Activated gamma-delta T cell treated with anti-CD3 and anti-CD28 coated beads, Interleukin-2, amount 50 U/mL, for 16 hours (primary cell): ENCODE data around the gene PCDHA1.
"Not testable (repeated sequence)": the region's sequence is repeated elsewhere in the genome, so short reads cannot be mapped to it uniquely, and the experiment has no call there.

Source experiments
- DNase-seq: peaks from one replicate; pipeline ENCODE4 v3.0.0-alpha.2; 2020; ENCODE audit warnings: low read depth

The PCDHA1 gene

DNA sequence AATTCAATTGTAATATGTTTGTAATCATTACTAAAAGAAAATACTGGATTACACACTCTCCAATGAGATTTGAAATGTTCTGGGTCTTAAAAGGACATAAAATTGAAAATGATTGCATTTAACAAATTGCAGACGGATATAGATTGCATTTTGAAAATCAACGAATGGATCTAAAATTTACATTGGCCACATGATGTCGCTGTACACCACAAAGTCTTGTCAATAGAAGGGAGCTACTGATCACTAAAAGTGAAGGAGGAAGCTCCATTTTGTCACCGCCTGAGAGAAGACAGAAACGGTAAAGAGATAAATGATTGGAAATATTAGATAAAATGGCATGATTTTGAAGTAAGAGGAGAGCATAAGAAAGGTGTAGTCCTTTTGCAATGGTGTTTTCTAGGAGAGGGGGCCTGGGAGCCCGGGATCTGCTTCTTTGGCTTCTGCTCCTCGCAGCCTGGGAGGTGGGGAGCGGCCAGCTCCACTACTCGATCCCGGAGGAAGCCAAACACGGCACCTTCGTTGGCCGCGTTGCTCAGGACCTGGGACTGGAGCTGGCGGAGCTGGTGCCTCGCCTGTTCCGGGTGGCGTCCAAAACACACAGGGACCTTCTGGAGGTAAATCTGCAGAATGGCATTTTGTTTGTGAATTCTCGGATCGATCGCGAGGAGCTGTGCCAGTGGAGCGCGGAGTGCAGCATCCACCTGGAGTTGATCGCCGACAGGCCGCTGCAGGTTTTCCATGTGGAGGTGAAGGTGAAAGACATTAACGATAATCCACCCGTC, at the start of gene PCDHA1:
PCDHA1 (plus strand) TSS at position 236 of the 782 bp plus-strand sequence.
- no peak for DNase-seq

DNA sequence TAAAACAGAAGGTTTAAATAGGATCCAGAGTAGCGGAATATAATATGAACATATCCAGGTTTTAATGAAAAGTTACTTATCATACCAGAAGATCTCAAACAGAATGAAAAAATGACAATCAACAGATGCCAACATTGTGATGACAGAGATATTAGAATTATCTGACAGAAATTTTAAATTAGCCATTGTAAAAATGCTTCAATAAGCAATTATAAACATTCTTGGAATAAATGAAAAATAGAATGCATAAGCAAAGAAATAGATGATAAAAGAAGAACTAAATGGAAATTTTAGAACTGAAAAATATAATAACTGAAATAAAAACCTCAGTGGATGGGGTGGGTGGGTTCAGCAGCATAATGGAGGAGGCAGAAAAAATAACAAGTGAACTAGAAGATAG, 48.5 kb upstream of the PCDHA1 start:
- no peak for DNase-seq

- DNase-seq: no peak
Observed at GRCh38 chr5:140741967-140742366, 44.0 kb upstream of the PCDHA1 start.

- no peak for DNase-seq
Observed at GRCh38 chr5:140753561-140753960, 32.4 kb upstream of the PCDHA1 start.

DNA sequence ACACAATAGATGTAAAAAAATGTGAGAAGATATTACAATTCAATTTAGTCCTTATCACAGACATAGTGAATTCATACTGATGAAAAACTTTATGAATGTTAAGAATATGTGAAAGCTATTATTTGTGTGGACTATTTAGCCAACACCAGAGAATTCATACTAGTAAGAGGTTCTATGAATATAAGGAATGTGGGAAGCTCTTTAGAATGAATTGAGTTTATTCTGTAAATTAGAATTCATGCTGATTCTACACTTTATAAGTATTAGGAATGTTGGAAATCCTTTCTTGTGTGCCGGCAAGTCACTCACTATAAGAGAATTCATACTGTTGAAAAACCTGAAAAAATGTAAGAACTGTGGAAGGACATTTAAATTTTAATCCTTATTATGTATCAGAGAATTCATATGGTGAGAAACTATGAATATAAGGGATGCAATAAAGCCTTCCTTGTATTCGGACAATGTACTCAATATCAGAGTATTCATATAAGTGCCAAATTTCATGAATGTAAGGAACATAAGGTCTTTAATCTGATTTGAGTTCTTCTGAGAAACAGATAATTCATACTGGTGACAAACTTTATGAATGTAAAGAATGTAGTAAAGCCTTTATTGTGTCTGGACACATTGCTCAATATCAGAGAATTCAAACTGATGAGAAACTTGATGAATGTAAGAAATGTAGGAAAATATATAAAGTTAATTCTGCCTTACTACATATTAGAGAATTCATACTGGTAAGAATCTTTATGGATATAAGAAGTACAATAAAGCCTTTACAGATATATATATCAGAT, 21.6 kb upstream of the PCDHA1 start:
- DNase-seq: no peak

DNA sequence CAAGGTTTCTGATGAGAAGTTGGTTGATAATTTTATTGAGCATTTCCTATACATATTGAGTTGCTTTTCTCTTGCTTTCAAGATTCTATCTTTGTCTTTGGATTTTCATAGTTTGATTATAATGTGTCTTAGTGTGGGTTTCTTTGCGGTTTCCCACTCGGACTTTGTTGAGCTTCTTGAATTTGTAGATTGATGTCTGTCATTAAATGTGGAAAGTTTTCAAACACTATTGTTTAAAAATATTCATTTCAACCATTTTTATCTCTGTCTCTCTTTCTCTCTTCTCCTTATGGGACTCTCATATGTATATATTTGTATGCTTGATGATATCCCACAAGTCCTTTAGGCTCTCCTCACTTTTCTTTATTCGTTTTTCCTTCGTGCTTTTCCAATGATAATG, 18.5 kb upstream of the PCDHA1 start:
- no peak for DNase-seq

DNA sequence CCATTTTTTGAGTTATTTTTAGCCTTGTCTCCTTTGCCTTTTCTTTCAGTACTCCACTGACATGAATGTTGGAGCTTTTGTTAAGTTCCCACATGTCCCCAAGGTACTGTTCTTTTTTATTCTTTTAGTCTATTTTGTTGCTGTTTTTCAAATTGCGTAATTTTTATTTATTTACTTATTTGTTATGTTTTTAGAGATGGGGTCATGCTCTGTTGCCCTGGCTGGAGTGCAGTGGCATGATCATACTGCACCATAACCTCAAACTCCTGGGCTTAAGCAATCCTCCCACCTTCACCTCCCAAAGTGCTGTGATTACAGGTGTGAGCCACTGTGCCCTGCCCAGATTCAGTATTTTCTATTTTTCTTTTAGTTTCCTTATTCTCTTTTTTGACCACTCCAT, 5.4 kb upstream of the PCDHA1 start:
- no peak for DNase-seq

- DNase-seq: not testable (repeated sequence)
Observed at GRCh38 chr5:140787422-140787821, 1.5 kb downstream of the PCDHA1 start.

GRCh38 chr5:140787849-140788504, 2.0 kb downstream of the PCDHA1 start:
- not testable (repeated sequence) for DNase-seq

GRCh38 chr5:140791089-140791488, 5.1 kb downstream of the PCDHA1 start:
- DNase-seq: no peak

- DNase-seq: no peak
Observed at GRCh38 chr5:140794595-140795258, 8.8 kb downstream of the PCDHA1 start, which contains the start of gene PCDHA2. Gene PCDHA2, plus strand, starts transcription at chr5:140794852.

DNA sequence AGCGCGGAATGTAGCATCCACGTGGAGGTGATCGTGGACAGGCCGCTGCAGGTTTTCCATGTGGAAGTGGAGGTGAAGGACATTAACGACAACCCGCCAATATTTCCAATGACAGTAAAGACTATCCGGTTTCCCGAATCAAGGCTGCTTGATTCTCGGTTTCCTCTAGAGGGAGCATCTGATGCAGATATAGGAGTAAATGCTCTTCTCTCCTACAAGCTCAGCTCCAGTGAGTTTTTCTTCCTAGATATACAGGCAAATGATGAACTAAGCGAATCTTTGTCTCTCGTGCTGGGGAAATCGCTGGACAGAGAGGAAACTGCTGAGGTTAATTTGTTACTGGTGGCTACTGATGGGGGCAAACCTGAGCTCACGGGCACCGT, 9.3 kb downstream of the PCDHA1 start:
- DNase-seq: no peak

- DNase-seq: not testable (repeated sequence)
Observed at GRCh38 chr5:140796072-140796717, 10.3 kb downstream of the PCDHA1 start.

GRCh38 chr5:140796718-140797095, 10.8 kb downstream of the PCDHA1 start:
- DNase-seq: no peak

GRCh38 chr5:140800816-140801493, 15.0 kb downstream of the PCDHA1 start, which contains the start of gene PCDHA3:
Gene PCDHA3, plus strand, starts transcription at chr5:140801057.
- no peak for DNase-seq

DNA sequence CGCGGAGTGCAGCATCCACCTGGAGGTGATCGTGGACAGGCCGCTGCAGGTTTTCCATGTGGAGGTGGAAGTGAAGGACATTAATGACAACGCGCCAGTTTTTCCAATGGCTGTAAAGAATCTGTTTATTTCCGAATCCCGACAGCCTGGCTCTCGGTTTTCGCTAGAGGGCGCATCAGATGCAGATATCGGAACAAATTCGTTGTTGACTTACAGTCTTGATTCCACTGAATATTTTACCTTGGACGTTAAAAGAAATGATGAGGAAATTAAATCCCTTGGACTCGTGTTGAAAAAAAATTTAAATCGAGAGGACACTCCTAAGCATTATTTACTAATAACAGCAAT, 15.5 kb downstream of the PCDHA1 start:
- no peak for DNase-seq

- not testable (repeated sequence) for DNase-seq
Observed at GRCh38 chr5:140802381-140802780, 16.4 kb downstream of the PCDHA1 start.

GRCh38 chr5:140802781-140803271, 16.9 kb downstream of the PCDHA1 start:
- DNase-seq: no peak

DNA sequence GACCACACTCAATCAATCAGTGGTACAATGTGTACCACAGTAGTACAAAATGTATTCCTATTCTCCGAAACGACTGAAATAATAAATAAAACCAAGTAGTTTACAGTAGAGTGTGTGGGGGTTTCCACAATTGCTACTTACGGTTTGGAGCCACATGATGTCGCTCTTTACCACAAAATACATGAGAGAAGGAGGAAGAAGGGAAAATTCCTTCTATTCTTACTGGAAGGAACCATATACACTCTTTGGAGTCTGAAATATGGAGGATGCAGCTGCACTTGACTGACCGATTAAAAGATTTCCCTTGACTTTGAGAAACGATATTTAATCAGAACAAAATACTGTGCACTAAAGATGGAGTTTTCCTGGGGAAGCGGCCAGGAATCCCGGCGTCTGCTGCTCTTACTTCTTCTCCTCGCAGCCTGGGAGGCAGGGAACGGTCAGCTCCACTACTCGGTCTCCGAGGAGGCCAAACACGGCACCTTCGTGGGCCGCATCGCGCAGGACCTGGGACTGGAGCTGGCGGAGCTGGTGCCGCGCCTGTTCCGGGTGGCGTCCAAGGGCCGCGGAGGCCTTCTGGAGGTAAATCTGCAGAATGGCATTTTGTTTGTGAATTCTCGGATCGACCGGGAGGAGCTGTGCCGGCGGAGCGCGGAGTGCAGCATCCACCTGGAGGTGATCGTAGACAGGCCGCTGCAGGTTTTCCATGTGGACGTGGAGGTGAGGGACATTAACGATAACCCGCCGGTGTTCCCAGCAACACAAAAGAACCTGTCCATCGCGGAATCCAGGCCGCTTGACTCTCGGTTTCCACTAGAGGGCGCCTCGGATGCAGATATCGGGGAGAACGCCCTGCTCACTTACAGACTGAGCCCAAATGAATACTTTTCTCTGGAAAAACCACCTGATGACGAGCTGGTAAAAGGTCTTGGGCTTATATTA, 21.2 kb downstream of the PCDHA1 start, which contains the start of gene PCDHA4:
PCDHA4 (plus strand) TSS at position 235 of the 942 bp plus-strand sequence.
- no peak for DNase-seq
